ENCODE data around the gene TCEAL9. TPM values are rescaled to one million over a fixed set of nuclear protein-coding genes. Genes with fewer than 3 reads are reported as not detected.

TCEAL9 gene
- total RNA-seq, 3 donors from 2014 or later (not counting 1 experiment from before 2014, with no cell fraction given), result 0.40 TPM; not detected in 2

GRCh38 chrX:103393487-103393886 lies 37.2 kb downstream of the TCEAL9 start:
- H3K4me3 ChIP-seq (ENCODE audit: low read length), result no peak overlapping the region
- H3K4me1 ChIP-seq (ENCODE audit: control insufficient read depth, insufficient read depth, low read length), result no peaks in the 10 kb centered on the region
- H3K27ac ChIP-seq (ENCODE audit: low read length), result no peak overlapping the region
- Mint-ChIP-seq H3K4me1 (no peaks in the 10 kb centered on the region), H3K27me3 (ENCODE audit: low read depth in 2 of 2) (peaks cover 4 to 32% of the 10 kb centered on the region in 2 donors), H3K36me3 (no peaks in the 10 kb centered on the region), H3K4me3 (no peak overlapping the region), H3K9me3 (no peaks in the 10 kb centered on the region), H3K27ac (no peak overlapping the region)
- intact Hi-C loops (cut with micrococcal nuclease), result no loop called here
- H3K27me3 ChIP-seq (ENCODE audit: control insufficient read depth, insufficient read depth, low read length), result no peaks in the 10 kb centered on the region
- no peak for TF ChIP-seq CTCF (IDR thresholded peaks at IDR 0.05)
- ATAC-seq (no peak), DNase-seq (no peak)
- H3K9me3 ChIP-seq (ENCODE audit: control insufficient read depth, insufficient read depth, low read length), result no peaks in the 10 kb centered on the region
- no peaks in the 10 kb centered on the region for H3K36me3 ChIP-seq (ENCODE audit: control insufficient read depth, insufficient read depth, low read length)
- 85% methylated on average over 2 of the region's 3 CpGs for WGBS (ENCODE audit: insufficient coverage)

- Mint-ChIP-seq H3K4me3 (no peak overlapping the region), H3K4me1 (no peaks in the 10 kb centered on the region), H3K36me3 (no peaks in the 10 kb centered on the region), H3K9me3 (no peaks in the 10 kb centered on the region), H3K27me3 (ENCODE audit: low read depth in 2 of 2) (peaks cover 0 to 14% of the 10 kb centered on the region in 2 donors), H3K27ac (no peak overlapping the region)
- Histone ChIP-seq H3K9me3 (ENCODE audit: control insufficient read depth, insufficient read depth, low read length) (no peaks in the 10 kb centered on the region), H3K27ac (ENCODE audit: low read length) (no peak overlapping the region), H3K4me3 (ENCODE audit: low read length) (no peak overlapping the region), H3K4me1 (ENCODE audit: control insufficient read depth, insufficient read depth, low read length) (no peaks in the 10 kb centered on the region), H3K36me3 (ENCODE audit: control insufficient read depth, insufficient read depth, low read length) (no peaks in the 10 kb centered on the region), H3K27me3 (ENCODE audit: control insufficient read depth, insufficient read depth, low read length) (no peaks in the 10 kb centered on the region)
- intact Hi-C loops (cut with micrococcal nuclease), result no loop called here
- DNase-seq (no peak), ATAC-seq (no peak)
- no CpG with 5 or more reads among the region's 5 CpGs for WGBS (ENCODE audit: insufficient coverage)
- no peak for TF ChIP-seq CTCF (IDR thresholded peaks at IDR 0.05)
These were observed 39.9 kb downstream of the TCEAL9 start for GRCh38 chrX:103396186-103396585.

GRCh38 chrX:103396660-103397059 lies 40.4 kb downstream of the TCEAL9 start:
- H3K27ac Mint-ChIP-seq, result no peak overlapping the region
- TF ChIP-seq CTCF (IDR thresholded peaks at IDR 0.05), result no peak
- Histone ChIP-seq H3K4me3 (ENCODE audit: low read length) (no peak overlapping the region), H3K27ac (ENCODE audit: low read length) (no peak overlapping the region), H3K27me3 (ENCODE audit: control insufficient read depth, insufficient read depth, low read length) (no peaks in the 10 kb centered on the region), H3K36me3 (ENCODE audit: control insufficient read depth, insufficient read depth, low read length) (no peaks in the 10 kb centered on the region), H3K4me1 (ENCODE audit: control insufficient read depth, insufficient read depth, low read length) (no peaks in the 10 kb centered on the region), H3K9me3 (ENCODE audit: control insufficient read depth, insufficient read depth, low read length) (no peaks in the 10 kb centered on the region)
- H3K4me3 Mint-ChIP-seq, result no peak overlapping the region
- no peaks in the 10 kb centered on the region for H3K36me3 Mint-ChIP-seq
- ATAC-seq (no peak), DNase-seq (no peak)
- no peaks in the 10 kb centered on the region for H3K9me3 Mint-ChIP-seq
- no peaks in the 10 kb centered on the region for H3K4me1 Mint-ChIP-seq
- WGBS (ENCODE audit: insufficient coverage), result 81% methylated on average over 2 of the region's 2 CpGs
- H3K27me3 Mint-ChIP-seq (ENCODE audit: low read depth in 2 of 2), result peaks cover 0 to 14% of the 10 kb centered on the region in 2 donors
- intact Hi-C loops (cut with micrococcal nuclease), result no loop called here

DNA sequence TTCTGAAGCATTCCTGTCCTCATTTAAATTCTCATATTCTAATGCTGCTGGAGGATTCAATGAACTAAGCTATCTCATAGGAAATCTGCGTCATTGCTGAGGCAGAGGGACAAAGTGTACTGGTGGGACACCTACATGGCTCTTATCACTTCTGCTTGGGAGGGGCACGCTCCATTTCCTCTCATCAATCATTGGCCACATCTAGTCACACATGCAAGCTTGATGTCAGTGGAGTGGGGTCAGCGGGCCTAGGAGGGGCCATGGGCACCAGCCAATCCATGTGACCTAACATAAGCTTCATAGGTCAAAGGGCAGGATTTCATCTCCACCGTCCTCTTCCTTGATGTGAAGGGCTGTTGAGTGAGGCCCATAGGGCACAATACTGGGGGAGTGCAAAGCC lies 41.4 kb downstream of the TCEAL9 start:
- peaks cover 0 to 14% of the 10 kb centered on the region in 2 donors for H3K27me3 Mint-ChIP-seq (ENCODE audit: low read depth in 2 of 2)
- H3K4me1 Mint-ChIP-seq, result no peaks in the 10 kb centered on the region
- H3K9me3 Mint-ChIP-seq, result no peaks in the 10 kb centered on the region
- Histone ChIP-seq H3K9me3 (ENCODE audit: control insufficient read depth, insufficient read depth, low read length) (no peaks in the 10 kb centered on the region), H3K36me3 (ENCODE audit: control insufficient read depth, insufficient read depth, low read length) (no peaks in the 10 kb centered on the region), H3K27ac (ENCODE audit: low read length) (no peak overlapping the region), H3K4me3 (ENCODE audit: low read length) (no peak overlapping the region), H3K27me3 (ENCODE audit: control insufficient read depth, insufficient read depth, low read length) (no peaks in the 10 kb centered on the region), H3K4me1 (ENCODE audit: control insufficient read depth, insufficient read depth, low read length) (no peaks in the 10 kb centered on the region)
- no peak for TF ChIP-seq CTCF (IDR thresholded peaks at IDR 0.05)
- WGBS (ENCODE audit: insufficient coverage), result 96% methylated on average over 3 of the region's 4 CpGs
- no peak overlapping the region for H3K4me3 Mint-ChIP-seq
- H3K27ac Mint-ChIP-seq, result no peak overlapping the region
- no peaks in the 10 kb centered on the region for H3K36me3 Mint-ChIP-seq
- no peak for ATAC-seq
- no peak for DNase-seq
- intact Hi-C loops (cut with micrococcal nuclease), result no loop called here

Measured in natural killer cell (primary cell).